Jurkat, Clone E6-1 (cell line): ENCODE data around the gene PLCD1.
"Not testable (repeated sequence)": the region's sequence is repeated elsewhere in the genome, so short reads cannot be mapped to it uniquely, and the experiment has no call there.

Experiments
- DNase-seq: peaks from one replicate; pipeline ENCODE4 v3.0.0-alpha.2; 2011; ENCODE audit warnings: low read depth, low spot score
- H3K4me3 ChIP-seq: 2 replicates; pipeline ENCODE4 v1.5.1; 2011; ENCODE audit warnings: mild to moderate bottlenecking, low read length, control low read depth, moderate library complexity

Gene PLCD1

DNA sequence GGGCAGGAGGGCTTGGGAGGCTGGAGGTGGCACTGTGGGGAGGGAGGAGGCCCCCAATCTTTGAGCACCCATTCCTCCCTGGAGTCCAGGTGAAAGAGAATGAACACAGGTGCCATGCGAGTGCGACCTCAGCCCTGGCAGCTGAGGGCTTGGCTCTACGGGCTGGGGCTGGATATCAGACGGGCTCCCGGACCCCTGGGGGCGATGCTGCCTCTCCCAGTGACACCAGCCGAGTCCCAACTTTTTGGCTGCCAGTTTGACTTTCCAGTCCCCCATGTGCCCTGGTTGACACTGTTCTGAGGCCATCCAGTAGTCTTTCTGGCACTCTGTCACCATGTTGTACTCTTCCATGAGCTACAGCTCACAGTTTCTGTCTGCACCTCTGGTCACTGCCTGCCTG lies 37.6 kb downstream of the PLCD1 start:
- no peak for DNase-seq
- no peak overlapping the region for H3K4me3 ChIP-seq

DNA sequence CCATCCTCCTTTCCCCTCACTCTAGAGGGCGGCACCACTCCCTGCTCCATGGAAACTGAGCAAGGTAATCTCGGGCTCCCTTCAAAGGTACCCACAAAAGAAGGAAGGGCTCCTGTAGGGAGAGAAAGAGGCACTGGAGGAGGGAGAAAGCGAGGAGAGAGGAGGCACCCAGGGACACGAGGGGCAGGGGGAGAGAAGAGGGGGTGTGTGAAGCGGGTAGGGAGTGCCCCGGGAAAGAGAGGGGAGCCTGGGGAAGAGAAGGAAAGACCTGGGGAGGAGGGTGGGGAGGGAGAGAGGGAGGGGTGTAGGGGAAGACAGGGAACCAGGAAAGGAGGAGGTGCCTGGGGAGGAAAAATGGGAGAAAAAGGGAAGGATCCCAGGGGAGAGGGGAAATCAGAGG lies 38.3 kb downstream of the PLCD1 start:
- no peak overlapping the region for H3K4me3 ChIP-seq
- no peak for DNase-seq

DNA sequence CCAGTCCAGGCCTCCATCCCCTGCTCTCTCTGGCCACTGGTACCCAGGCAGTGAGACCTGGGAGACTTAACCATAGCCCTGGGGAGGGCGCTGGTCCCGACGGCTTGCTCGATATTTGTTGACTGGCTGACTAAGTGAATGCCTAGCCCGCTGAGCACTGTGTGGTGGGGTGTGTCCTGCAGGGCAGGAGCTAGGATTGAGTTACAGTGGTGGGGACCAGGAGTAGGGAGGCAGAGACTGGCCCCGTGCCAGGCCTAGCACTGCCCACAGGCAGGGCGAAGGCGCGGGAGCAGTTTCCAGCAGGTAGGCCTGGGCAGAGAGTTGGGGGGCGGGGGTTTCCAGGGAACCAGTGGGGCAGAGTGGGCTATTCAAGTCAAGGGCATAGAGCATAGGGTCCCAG lies 38.9 kb downstream of the PLCD1 start, which contains the start of gene VILL:
Gene VILL, plus strand, starts transcription at position 260 of the 400 bp plus-strand sequence. CDS start 2,887 bp downstream, outside the sequence.
- H3K4me3 ChIP-seq, result no peak within 1 kb of the TSS
- no peak for DNase-seq

DNA sequence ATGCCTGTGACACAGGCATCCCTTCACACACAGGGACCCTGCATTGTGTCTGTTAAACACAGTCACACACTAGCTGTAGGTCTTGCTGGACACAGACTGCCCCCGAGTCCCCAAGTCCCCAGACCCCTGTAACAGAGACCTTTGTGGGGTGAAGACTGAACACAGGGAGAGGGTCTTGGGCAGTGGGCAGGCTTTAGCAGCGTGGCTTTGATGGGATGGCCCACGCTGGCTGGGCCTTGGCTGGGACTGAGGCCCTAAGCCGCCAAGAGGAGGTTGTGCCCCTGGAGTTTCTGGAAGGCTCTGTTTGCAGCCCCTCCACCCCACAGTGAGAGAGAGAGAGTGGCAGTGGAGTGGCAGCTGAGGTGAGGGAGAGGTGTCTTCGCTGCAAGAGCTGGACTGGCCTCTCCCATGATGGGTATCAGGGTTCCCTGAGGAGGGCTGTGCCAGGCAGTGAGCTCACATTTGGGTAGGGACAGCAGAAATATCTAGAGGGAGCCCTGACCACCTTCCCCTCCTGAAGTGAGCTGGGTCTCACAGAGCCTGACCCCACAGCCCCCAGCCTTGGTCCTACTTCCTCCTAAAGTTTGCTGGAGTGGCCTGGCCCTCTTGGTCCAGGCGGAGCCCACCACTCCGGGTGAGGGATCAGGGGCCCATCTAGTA lies 39.5 kb downstream of the PLCD1 start:
- no peak overlapping the region for H3K4me3 ChIP-seq

DNA sequence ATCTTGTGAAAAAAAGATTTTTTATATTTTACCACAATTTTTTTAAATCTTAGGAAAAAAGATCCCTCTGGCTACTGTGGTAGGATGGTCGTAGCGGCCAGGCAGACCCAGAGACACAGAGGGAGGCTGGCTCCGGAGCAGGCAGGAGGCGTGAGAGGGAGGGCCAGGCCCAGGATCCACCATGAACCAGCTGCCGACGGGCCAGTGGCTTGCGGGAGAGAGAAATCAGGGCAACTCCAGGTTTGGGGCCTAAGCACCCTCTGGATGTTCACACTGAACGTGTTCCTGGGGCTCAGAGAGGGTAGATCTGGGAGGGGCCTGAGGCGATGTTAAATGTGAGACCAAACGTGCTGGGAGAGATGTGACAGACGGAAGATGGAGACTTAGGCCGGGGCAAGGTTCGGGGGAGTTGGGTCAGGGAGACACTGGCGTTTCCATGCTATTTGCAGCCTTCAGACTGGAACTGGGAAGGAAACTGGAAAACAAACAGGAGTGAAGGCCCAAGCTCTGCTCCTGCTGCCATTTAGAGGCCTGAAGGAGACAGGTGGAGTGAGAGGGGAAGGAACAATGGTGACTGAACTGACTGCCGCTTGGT lies 40.4 kb downstream of the PLCD1 start:
- DNase-seq, result no peak
- H3K4me3 ChIP-seq, result no peak overlapping the region

More for the DNA sequence above, 39.5 kb downstream of the PLCD1 start:
- DNase-seq, result no peak

DNA sequence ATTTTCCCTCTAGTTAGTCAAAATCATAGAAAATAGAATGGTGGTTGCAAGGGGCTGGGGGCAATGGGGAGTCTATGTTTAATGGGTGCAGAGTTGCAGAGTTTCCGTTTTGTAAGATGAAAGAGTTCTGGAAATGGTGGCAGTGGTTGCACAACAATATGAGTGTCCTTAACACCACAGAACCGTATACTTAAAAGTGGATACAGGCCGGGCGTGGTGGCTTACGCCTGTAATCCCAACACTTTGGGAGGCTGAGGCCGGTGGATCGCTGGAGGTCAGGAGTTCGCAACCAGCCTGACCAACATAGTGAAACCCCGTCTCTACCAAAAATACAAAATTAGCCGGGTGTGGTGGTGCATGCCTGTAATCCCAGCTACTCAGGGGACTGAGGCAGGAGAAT lies 41.1 kb downstream of the PLCD1 start:
- H3K4me3 ChIP-seq, DNase-seq: not testable (repeated sequence)

DNA sequence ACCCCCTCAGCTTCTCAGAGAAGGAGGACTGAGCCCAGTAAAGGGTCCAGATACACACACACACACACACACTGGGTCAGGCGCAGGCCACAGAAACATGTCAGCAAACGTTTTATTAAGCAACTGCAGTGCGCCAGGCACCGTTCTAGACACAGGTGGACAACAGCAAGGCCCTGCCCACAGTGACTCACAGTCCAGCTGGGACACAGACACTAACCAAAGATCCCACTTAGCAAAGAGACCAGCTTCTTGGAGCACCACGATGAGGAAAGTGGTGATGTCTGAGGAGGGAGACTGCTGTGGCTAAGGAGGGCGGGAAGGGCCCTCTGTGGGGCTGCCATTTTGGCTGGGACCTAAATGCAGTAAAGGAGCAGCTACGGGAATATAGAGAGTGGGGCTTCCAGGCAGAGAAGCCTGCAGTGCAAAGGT lies 41.7 kb downstream of the PLCD1 start:
- no peak overlapping the region for H3K4me3 ChIP-seq
- DNase-seq, result no peak

DNA sequence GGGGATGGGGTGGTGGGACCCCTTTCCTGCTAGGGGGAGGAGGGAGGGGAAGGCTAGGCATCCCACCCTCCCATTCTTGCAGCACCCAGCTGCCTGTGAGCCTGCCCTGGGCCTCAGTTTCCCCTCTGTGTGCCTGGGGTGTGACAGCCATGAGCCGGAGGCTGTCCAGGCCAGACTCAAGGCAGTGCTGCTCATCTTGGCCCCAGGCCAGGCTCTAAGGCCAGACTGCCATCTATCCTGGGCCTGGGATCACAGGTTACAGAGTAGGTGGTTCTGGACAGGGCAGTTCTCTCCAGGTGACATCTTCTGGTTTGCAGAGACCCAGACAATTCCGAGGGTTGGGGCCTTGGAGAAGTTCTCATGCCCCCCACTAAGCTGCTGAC lies 42.1 kb downstream of the PLCD1 start:
- no peak for DNase-seq
- no peak overlapping the region for H3K4me3 ChIP-seq

DNA sequence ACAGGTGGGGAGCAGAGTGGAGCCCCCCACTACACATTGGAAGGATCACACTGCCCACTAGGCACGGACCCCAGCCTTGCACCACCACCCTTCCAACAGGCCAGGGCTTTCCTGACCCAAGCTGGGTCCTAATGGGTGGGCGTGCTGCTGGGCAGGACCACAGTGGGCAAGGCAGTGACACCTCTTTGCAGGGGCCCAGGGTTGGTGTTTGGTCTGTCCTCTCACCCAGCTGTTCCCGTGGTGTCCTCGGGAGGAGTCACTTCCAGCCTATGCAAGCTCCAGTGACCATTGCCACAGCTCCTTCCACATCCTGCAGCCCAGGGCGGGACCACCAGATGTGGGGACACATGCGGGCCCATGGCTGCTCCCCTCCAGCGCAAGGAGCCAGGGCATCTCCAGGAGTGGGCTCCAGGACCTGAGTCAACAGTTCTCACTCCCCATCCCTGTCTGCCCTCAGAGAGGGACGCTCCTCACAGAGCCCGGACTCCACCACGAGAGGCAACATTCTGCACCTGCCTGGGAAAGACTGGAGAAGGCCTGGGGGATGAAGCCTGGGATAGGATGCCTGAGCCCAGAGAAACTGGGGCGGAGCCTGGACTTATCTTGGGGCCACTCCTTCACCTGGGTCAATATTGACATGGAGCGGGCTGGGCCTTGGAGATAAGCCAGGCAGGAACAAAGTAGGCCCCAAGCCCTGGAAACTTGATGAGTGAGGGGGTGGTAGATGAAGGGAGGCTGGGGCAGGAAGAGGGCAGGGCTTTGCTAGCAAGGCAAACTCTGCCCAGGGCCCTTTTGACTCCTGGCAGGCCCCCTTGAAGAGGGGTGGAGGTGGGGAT lies 42.7 kb downstream of the PLCD1 start:
- DNase-seq, result no peak
- H3K4me3 ChIP-seq, result no peak overlapping the region

DNA sequence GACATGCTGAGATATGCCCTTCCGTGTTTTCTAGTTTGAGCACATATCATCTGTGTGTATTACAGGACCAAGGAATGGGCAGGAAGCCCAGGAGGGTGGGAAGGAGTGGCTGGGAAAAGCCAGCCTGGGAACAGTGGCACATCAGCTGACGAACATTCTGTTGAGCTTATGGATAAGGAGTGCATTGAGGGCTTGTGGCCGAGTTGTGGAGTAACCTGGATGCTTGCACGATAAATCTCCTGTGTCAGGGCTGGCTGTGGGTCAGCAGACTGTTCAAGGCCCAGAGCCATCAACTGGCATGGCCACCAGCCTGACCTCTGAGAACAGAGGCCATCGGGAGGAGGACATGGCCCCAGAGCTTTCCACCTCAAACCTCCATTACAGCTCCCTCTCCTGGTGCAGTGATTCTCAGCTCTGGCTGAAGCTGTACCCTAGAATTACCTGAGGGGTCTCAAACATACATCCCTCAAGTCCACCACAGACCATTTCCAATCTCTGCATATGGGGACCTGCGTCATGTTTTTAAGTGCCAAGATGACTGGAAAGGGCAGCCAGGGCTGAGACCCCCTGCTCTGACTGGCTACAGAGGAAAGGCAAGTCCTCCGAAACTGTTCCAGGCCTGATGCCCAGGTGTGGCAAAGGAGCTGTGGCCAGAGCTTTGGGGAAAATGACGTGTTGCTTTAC lies 43.7 kb downstream of the PLCD1 start:
- no peak for DNase-seq
- H3K4me3 ChIP-seq, result no peak overlapping the region

DNA sequence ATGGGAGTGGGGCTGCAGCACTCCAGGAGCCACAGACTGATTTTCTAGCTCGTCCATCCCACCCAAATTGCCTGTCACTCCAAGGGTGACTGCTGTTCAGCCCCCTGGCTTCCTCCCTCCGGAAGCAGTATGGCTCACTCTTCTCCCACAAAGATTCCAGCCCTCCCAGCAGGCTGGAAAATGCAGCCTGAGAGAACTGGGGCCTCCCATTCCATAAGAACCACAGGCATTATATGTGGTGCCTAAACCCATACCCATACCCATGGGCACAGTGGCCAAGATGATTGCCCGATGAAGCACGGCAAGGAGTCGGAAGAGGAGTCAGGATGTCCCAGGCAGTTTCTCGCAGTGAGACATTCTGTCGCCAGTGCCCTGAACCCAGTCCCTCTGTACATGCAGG lies 44.8 kb downstream of the PLCD1 start:
- no peak for DNase-seq
- no peak overlapping the region for H3K4me3 ChIP-seq

DNA sequence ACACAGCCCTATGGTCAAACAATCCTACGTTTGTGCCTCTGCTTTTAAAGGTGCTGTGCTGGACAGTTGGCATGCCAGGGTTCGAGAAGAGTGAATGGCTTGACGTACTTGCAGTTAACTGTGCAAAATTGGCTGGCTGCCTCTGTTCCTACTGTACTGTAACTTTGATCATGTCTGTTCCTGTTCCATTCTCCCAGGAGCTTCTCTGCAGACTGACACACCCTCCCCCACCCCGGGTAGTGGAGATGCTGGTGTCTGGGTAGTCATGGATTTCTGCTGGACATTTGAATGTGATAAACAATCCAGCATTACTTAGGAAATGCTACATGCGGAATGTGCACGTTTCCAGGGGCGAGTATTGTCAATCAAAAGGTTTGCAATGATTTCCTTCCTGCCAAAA lies 45.4 kb downstream of the PLCD1 start:
- H3K4me3 ChIP-seq, result no peak overlapping the region
- no peak for DNase-seq

DNA sequence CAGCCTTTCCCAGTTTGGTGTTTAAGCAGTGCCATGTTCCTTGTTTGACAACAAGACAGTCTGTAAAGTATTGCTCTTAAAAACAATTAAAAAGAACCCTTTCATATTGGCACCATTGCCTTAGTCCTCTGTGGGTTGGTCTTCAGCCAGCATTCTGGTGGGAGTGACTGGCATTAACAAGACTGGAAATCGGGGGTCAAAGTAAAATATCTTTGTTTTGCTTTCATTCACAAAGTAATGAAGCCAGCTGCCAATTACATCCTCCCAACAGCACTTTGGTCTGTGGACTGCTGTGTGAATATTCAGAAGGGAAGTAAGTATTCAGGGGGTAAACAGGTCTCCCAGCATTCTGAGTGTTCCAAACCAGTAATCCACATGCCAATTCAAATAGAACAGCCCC lies 47.1 kb downstream of the PLCD1 start:
- DNase-seq, result no peak
- H3K4me3 ChIP-seq, result no peak overlapping the region

DNA sequence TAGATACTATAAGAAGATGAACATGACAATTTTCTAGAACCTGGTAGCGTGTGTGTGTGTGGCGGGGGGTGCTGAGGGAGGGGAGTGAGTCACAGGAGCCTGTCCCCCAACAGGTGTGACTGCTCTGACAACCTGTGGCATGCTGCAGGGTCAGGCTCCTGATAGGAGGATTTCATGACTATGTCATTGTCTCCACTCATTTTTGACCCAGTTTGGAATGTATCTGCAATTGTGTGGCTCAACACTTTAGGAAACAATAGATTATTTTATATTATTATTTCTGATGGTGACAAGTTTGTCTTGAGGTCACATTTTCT lies 48.1 kb downstream of the PLCD1 start:
- no peak overlapping the region for H3K4me3 ChIP-seq
- DNase-seq, result no peak

DNA sequence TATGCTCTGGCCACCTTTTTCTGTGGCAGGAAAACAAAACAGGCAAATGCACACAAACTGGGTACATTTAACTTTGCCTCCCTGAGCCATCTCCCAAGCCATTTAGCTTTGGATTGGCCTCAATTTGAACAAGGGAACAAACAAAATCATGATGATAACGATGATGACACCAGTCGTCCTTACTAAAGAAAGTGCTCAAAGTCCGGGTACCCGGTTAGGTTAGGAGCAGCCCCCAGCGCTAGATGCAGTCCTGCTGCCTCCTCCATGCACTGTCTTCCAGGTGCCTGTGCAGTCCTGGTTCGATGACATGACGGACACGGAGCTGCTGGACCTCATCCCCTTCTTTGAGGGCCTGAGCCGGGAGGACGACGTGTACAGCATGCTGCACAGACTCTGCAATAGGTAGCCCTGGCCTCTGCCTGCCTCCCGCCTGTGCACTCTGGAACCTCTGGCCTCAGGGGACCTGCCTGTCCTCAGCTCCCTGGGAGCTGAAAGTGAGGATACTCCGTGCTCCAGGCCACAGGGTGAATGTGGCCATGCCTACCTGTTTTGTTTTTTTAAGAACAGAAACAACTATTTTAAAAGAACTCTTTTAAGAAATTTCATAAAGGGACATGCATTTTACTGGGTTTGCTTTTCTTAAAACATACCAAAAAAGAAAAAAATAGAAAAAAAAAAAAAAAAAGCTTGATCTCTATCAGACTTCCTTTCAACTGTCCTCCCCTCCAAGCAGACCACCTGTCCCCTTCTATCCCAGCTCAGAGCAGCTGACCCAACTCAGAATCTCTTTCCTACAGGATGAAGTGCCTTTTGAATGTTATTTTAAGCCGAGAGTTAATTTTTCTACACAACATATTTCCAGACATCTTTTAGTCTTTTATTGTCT lies 48.7 kb downstream of the PLCD1 start:
- no peak for DNase-seq
- H3K4me3 ChIP-seq, result no peak overlapping the region

DNA sequence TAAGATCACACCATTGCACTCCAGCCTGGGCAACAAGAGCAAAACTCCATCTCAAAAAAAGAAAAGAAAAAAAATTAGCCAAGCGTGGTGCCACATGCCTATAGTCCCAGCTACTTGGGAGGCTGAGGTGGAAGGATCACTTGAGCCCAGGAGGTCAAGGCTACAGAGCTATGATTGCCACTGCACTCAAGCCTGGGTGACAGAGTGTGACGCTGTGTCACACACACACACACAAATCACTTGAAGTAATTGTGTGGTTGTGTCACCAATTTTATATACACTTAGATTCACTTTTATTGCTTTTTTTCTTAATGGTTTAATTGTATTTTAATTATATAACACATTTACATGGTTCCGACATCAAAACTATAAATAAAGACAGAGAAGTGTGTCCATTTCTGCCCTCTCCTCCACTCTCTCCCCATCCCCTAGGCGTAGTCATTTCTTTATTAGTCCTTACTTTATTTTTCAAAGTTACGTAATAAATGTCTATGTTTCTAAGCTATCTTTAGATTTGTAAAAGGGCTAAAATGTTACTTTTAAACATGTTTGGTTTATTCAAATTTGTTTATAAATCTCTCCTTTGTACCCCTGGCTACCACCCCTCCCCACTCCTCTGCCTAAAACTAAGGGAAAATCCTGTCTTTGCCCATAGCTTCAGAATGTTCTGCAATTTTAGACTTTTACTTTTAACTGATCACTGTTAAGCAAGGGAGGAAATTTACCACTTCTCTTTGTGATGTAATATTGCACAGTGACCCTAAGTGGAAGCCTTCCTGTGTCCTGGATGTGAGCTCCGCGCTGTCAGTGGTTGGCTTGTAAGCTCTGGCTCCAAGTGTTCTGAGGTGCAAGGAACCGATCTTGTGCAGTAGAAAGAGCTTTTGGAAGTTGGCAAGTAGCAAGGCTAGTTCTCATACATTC lies 49.6 kb downstream of the PLCD1 start:
- H3K4me3 ChIP-seq, result no peak overlapping the region
- no peak for DNase-seq

DNA sequence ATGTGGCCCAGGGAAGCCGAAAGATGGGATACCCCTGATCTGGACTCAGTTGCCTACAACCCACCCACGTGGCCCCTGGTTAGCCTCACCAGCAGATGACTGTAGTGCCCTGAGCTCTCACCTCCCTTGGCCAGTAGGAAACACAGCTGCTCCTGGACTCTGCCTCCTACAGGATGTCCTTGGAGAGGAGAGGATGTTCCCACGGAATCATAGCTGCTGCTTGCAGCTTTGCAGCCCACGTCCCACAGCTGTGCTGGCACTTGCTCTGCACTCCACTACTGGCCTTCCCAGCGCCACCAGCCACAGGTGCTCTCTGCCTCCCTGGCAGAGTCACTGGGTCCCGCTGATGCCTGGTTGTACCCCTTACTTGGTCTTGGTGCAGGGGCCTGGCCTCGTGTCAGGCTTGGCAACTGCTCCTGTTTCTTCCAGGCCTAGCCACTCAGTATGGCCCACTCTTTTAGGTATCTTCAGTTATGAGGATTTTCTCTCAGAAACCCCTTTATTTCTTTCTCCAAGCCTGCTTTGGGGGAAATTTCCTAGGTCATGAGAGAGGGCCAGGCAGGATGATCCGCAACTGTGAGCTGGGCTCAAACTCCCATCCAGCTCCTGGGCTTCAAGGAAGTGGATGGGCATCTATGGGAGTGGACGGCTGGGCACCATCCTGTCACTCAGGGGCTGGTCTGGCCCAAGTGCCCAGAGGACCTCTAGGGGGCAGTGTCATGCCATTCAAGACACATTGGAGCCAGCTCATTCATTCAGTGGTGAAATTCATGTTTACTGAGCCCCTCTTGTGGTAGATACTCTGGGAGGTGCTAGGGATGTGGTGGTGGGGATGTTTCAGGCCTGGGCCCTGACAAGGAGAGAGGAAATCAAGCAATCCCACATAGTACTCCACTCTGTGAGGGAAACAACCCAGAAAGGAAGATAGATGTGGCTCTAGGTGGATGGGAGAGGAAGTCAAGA lies 55.0 kb downstream of the PLCD1 start:
- DNase-seq, result peak; percentile 72
- H3K4me3 ChIP-seq, result no peak overlapping the region
